Mammary epithelial cell (primary cell): ENCODE measurements around the gene ATP2B3.

Experiments
- EZH2 ChIP-seq: IDR thresholded peaks from 2 replicates; pipeline ENCODE4 v1.6.1; 2012; ENCODE audit warnings: low read length, inconsistent platforms, borderline replicate concordance
- TF ChIP-seq, protein P1 (sequence below), 2 donors: IDR thresholded peaks in 1 of 2; conservative IDR thresholded peaks in 1 of 2; 2 replicates each; pipeline ENCODE4 v1.5.1; 2011 to 2012; ENCODE audit warnings: inconsistent platforms in 2 of 2, low read length in 2 of 2, mild to moderate bottlenecking in 2 of 2, control low read depth in 1 of 2, low read depth in 1 of 2; ENCODE audit not compliant: insufficient read depth in 1 of 2; ENCODE audit errors: extremely low read depth in 1 of 2

DNA sequence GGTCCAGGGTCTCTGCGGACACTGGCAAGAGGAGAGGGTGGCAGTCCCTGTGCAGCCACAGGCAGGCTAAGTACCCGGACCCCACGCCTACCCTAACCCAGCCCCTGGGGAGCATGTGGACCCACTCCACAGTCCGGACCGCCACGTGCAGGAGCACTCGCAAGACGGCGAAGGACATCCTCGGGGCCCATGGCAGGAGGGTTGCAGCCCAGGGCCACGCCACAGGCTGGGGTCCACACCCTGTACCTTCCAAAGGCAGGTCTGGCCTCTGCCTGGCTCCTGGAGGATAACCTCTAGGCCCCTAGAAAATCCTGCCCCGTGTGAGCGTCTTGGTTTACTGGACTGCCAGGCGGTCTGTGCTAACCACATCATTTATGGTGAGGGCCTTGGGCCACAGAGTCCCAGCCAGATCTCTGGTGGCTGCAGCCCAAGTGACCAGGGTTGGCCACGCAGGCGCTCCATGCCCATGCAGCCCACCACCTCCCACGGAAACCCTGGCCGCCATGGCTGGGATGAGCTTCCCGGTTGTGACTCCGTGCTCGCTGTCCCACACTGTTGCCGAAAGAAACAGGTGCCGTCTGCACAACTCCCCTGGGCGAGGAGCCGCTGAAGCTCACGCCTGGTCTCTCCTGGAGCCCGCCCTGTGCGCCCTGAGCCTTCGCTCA lies 71.5 kb downstream of the ATP2B3 start:
- TF ChIP-seq, protein P1, sequence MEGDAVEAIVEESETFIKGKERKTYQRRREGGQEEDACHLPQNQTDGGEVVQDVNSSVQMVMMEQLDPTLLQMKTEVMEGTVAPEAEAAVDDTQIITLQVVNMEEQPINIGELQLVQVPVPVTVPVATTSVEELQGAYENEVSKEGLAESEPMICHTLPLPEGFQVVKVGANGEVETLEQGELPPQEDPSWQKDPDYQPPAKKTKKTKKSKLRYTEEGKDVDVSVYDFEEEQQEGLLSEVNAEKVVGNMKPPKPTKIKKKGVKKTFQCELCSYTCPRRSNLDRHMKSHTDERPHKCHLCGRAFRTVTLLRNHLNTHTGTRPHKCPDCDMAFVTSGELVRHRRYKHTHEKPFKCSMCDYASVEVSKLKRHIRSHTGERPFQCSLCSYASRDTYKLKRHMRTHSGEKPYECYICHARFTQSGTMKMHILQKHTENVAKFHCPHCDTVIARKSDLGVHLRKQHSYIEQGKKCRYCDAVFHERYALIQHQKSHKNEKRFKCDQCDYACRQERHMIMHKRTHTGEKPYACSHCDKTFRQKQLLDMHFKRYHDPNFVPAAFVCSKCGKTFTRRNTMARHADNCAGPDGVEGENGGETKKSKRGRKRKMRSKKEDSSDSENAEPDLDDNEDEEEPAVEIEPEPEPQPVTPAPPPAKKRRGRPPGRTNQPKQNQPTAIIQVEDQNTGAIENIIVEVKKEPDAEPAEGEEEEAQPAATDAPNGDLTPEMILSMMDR (conservative IDR thresholded peaks at IDR 0.05 in 1 of 2, IDR thresholded peaks at IDR 0.05 in 1 of 2; ENCODE audit: extremely low read depth in 1 of 2, insufficient read depth in 1 of 2, low read depth in 1 of 2, low read length in 2 of 2) = no peak
- no peak for TF ChIP-seq EZH2
